ENCODE results near the gene BBS9. TPM values are rescaled to one million over a fixed set of nuclear protein-coding genes. Genes with fewer than 3 reads are reported as not detected.

Gene BBS9
- total RNA-seq, 4 donors from 2014 or later: 11.3 to 28.5 (median 20.7) TPM

GRCh38 chr7:33400214-33400538, 270.8 kb downstream of the BBS9 start:
- no peak for DNase-seq (ENCODE audit: low spot score)
- ATAC-seq (ENCODE audit: low FRiP score): no peak
- TF ChIP-seq CTCF (IDR thresholded peaks at IDR 0.05): no peak

DNA sequence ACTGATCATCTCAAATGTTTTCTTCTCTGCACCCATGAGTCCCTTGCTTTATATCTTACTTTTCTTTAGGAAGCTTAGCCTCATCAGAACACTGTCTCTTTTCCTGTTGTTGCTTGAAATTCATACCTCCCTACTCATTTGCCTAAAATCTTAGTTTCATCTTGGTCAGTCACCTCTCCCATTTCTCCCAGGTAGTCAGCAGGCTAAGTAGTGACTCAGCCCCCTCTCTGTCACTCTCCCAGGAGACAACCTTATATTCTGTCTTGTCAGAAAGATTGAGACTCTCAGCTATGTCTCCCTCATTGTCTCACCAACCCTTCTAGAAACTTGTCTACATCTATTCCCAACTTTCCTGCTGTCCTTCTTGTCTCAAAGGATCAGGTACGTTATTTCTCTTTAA, 280.9 kb downstream of the BBS9 start:
- no peak for TF ChIP-seq CTCF (IDR thresholded peaks at IDR 0.05)
- no peak for ATAC-seq (ENCODE audit: low FRiP score)
- no peak for DNase-seq (ENCODE audit: low spot score)

GRCh38 chr7:33411020-33411419, 281.7 kb downstream of the BBS9 start:
- DNase-seq (ENCODE audit: low spot score) (no peak), ATAC-seq (ENCODE audit: low FRiP score) (no peak)
- TF ChIP-seq CTCF (IDR thresholded peaks at IDR 0.05): no peak

DNA sequence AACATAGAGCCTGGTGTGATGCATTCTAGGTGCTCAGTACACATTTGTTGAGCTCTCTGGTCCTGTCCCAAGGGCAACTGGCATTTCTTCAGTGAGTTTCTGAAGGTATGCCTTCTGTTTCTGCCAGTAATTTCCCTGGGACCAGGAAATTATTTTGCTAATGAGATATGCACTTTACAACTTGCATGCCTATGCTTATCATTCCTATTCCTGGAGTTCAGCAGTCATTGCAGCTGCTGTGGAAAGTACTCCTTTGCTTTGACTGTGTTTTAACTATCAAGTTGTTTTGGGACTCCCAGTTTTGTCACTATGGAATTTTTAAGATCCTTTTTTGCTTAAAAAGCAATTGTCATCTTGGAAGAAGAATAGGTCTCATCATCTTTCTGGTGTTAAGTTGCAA, 283.0 kb downstream of the BBS9 start:
- TF ChIP-seq CTCF (IDR thresholded peaks at IDR 0.05): no peak
- ATAC-seq (ENCODE audit: low FRiP score): no peak
- DNase-seq (ENCODE audit: low spot score): no peak

DNA sequence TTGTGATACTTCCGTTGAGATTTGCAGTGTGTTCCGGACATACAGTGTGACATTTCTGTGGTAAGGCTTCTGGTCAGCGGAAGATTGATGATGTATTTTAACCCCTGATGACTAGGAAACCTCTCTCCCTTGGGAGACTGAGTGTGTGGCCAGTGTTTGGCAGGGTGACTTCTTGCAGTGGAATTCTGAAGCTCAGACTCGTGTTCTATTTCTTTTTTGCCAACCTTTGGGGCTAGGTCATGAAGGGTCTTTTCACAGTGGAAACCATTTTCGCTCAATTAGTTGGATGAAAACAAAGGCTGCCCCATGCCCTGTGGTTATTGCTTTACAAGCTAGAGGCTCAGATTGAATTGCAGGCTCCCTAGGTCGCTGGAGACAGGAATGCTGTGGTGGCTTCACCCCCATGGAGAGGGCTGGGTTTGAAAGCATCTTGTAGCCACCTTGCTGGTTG, 288.9 kb downstream of the BBS9 start:
- no peak for TF ChIP-seq CTCF (IDR thresholded peaks at IDR 0.05)
- DNase-seq (ENCODE audit: low spot score) (no peak), ATAC-seq (ENCODE audit: low FRiP score) (no peak)

DNA sequence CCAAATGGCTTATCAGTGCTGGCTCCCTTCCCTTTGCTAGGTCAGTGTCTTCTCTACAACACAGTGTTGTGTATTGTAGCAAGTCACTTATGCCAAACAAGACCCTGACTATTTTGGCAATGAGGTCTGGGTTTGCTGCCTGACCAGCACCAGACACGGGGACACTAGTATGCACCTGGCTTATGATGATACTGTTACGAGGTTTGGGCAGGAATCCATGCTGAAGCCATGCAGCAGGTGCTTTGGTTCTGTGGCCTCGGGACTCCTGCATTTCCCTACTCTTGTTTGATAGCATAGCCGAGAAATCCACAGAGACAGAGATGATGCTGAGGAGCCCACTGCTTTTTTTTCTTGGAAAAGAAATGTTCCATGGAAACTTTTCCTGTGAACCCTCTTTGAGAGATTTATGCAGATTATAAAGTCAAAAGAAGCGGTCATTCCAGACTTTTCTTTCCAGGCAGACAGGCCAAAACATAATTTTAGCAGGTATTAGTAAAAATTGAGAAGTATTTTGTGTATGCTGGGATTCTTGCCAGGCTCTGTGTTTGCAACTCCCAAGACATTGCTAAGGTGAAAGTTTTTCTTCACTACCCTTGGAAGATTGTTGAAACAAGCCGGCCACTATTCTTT, 291.1 kb downstream of the BBS9 start:
- no peak for ATAC-seq (ENCODE audit: low FRiP score)
- no peak for TF ChIP-seq CTCF (IDR thresholded peaks at IDR 0.05)
- DNase-seq (ENCODE audit: low spot score): no peak

- DNase-seq (ENCODE audit: low spot score) (no peak), ATAC-seq (ENCODE audit: low FRiP score) (no peak)
- TF ChIP-seq CTCF (IDR thresholded peaks at IDR 0.05): no peak
Observed at GRCh38 chr7:33421429-33421828, 292.1 kb downstream of the BBS9 start.
